ENCODE data around the gene CRACDL. TPM values are rescaled to one million over a fixed set of nuclear protein-coding genes. Genes with fewer than 3 reads are reported as not detected.

CRACDL gene
- total and polyA plus RNA-seq, 2 donors (not counting 1 experiment from before 2014, with no cell fraction given): 0.25 TPM; not detected in 1

DNA sequence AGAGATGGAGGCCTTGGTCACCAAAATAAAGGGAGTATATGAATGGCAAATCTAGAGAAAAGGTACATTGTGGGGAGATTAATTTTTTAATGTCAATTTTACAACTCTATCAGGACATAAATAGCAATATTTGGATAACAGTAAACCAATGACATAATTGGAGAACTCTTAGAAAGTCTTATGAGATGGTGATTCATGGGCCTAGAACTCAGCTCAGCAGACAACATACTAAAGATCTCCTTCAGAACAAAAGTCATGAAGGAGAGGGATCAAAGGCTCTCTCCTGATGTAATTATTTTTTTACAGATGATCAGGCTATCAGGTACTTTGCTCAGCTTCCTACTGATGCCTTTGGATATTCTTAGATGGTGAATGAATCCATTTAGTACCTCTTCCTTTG is 90.0 kb downstream of the CRACDL start:
- Histone ChIP-seq H3K4me3 (ENCODE audit: control extremely low read depth in 1 of 5, extremely low read depth in 1 of 5, insufficient read depth in 1 of 5, low read depth in 2 of 5, low read length in 4 of 5) (no peak overlapping the region), H3K27ac (ENCODE audit: low read length in 2 of 2) (no peak overlapping the region), H2AFZ (ENCODE audit: insufficient read depth, low read depth, low read length, poor library complexity, severe bottlenecking) (no peak overlapping the region), H3K9ac (ENCODE audit: low read length) (no peak overlapping the region), H3K27me3 (replicated peaks in 1 of 4; ENCODE audit: control extremely low read depth in 1 of 4, control insufficient read depth in 3 of 4, insufficient read depth in 4 of 4, low read length in 3 of 4) (peaks cover 0 to 14% (median 9%) of the 10 kb centered on the region in 4 experiments), H3K36me3 (replicated peaks in 1 of 2; ENCODE audit: control extremely low read depth in 1 of 2, control insufficient read depth in 1 of 2, extremely low read depth in 1 of 2, insufficient read depth in 2 of 2, low read length in 1 of 2) (no peaks in the 10 kb centered on the region), H3K4me1 (ENCODE audit: control insufficient read depth in 2 of 2, insufficient read depth in 2 of 2, low read length in 2 of 2) (no peaks in the 10 kb centered on the region), H3K9me3 (ENCODE audit: control extremely low read depth in 1 of 3, control insufficient read depth in 2 of 3, insufficient read depth in 1 of 3, low read length in 2 of 3) (no peaks in the 10 kb centered on the region), H4K20me1 (ENCODE audit: control insufficient read depth, insufficient read depth, low read length, poor library complexity, severe bottlenecking) (no peaks in the 10 kb centered on the region), H3K79me2 (ENCODE audit: control insufficient read depth, insufficient read depth, low read length) (no peaks in the 10 kb centered on the region), H3K4me2 (replicated peaks; ENCODE audit: low read depth, low read length, poor library complexity, severe bottlenecking) (no peak overlapping the region)
- intact Hi-C loops (cut with micrococcal nuclease): no loop called here
- Mint-ChIP-seq H3K27me3 (peaks cover 17% of the 10 kb centered on the region), H3K4me3 (no peak overlapping the region), H3K9me3 (ENCODE audit: insufficient read depth) (no peaks in the 10 kb centered on the region), H3K27ac (no peak overlapping the region), H3K4me1 (no peaks in the 10 kb centered on the region)
- TF ChIP-seq, protein P1, sequence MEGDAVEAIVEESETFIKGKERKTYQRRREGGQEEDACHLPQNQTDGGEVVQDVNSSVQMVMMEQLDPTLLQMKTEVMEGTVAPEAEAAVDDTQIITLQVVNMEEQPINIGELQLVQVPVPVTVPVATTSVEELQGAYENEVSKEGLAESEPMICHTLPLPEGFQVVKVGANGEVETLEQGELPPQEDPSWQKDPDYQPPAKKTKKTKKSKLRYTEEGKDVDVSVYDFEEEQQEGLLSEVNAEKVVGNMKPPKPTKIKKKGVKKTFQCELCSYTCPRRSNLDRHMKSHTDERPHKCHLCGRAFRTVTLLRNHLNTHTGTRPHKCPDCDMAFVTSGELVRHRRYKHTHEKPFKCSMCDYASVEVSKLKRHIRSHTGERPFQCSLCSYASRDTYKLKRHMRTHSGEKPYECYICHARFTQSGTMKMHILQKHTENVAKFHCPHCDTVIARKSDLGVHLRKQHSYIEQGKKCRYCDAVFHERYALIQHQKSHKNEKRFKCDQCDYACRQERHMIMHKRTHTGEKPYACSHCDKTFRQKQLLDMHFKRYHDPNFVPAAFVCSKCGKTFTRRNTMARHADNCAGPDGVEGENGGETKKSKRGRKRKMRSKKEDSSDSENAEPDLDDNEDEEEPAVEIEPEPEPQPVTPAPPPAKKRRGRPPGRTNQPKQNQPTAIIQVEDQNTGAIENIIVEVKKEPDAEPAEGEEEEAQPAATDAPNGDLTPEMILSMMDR (IDR thresholded peaks at IDR 0.05): no peak
- TF ChIP-seq EZH2 (IDR thresholded peaks at IDR 0.05; ENCODE audit: borderline replicate concordance, insufficient read depth, low read depth, low read length, poor library complexity, severe bottlenecking): no peak
- DNase-seq (no peak), ATAC-seq (ENCODE audit: low read depth) (no peak)
- ChIA-PET POLR2A (no interaction called here), CTCF (interaction anchor here (0.6 to 1.8 kb wide), 2 partner anchors 22 to 197 kb away, joined by 4 to 7 read pairs; no protein-coding TSS in a partner anchor)

DNA sequence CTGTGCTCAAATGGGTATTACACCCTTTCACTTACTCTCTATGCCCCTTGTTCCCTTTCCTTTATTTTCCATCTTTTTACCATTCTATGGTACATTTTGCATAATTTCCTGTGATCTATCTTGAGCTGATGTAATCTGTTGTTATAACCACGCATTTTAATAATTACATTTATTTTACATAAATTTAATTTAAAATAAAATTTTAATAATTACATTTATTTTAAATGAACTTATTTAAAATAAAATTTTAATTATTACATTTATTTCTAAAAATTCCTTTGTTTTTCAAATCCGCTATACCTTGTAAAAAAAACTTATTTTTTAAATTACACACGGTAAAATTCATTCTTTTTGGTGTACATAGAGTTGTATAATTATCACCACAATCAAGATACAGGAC is 93.9 kb downstream of the CRACDL start:
- POLR2A ChIA-PET: no interaction called here
- Mint-ChIP-seq H3K4me3 (no peak overlapping the region), H3K4me1 (peaks cover 1% of the 10 kb centered on the region), H3K9me3 (ENCODE audit: insufficient read depth) (no peaks in the 10 kb centered on the region), H3K27me3 (peaks cover 10% of the 10 kb centered on the region), H3K27ac (no peak overlapping the region)
- H3K27me3 ChIP-seq (replicated peaks in 1 of 4; ENCODE audit: control extremely low read depth in 1 of 4, control insufficient read depth in 3 of 4, insufficient read depth in 4 of 4, low read length in 3 of 4): peaks cover 0 to 6% (median 4%) of the 10 kb centered on the region in 4 experiments
- WGBS (ENCODE audit: insufficient coverage): no CpG with 5 or more reads among the region's 3 CpGs
- H3K4me3 ChIP-seq (ENCODE audit: control extremely low read depth in 1 of 5, extremely low read depth in 1 of 5, insufficient read depth in 1 of 5, low read depth in 2 of 5, low read length in 4 of 5): no peak overlapping the region
- H3K9me3 ChIP-seq (ENCODE audit: control extremely low read depth in 1 of 3, control insufficient read depth in 2 of 3, insufficient read depth in 1 of 3, low read length in 2 of 3): no peaks in the 10 kb centered on the region
- no peaks in the 10 kb centered on the region for H3K36me3 ChIP-seq (replicated peaks in 1 of 2; ENCODE audit: control extremely low read depth in 1 of 2, control insufficient read depth in 1 of 2, extremely low read depth in 1 of 2, insufficient read depth in 2 of 2, low read length in 1 of 2)
- H4K20me1 ChIP-seq (ENCODE audit: control insufficient read depth, insufficient read depth, low read length, poor library complexity, severe bottlenecking): no peaks in the 10 kb centered on the region
- no peak overlapping the region for H3K4me2 ChIP-seq (replicated peaks; ENCODE audit: low read depth, low read length, poor library complexity, severe bottlenecking)
- H3K4me1 ChIP-seq (ENCODE audit: control insufficient read depth in 2 of 2, insufficient read depth in 2 of 2, low read length in 2 of 2): peaks cover 0 to 2% of the 10 kb centered on the region in 2 donors
- DNase-seq (no peak), ATAC-seq (ENCODE audit: low read depth) (no peak)
- intact Hi-C loops (cut with micrococcal nuclease): no loop called here
- no peak overlapping the region for H3K9ac ChIP-seq (ENCODE audit: low read length)
- H3K79me2 ChIP-seq (ENCODE audit: control insufficient read depth, insufficient read depth, low read length): no peaks in the 10 kb centered on the region
- H2AFZ ChIP-seq (ENCODE audit: insufficient read depth, low read depth, low read length, poor library complexity, severe bottlenecking): no peak overlapping the region
- no peak overlapping the region for H3K27ac ChIP-seq (ENCODE audit: low read length in 2 of 2)
- TF ChIP-seq, protein P1 (IDR thresholded peaks at IDR 0.05): no peak
- no peak for TF ChIP-seq EZH2 (IDR thresholded peaks at IDR 0.05; ENCODE audit: borderline replicate concordance, insufficient read depth, low read depth, low read length, poor library complexity, severe bottlenecking)
- CTCF ChIA-PET: interaction anchor here (2.2 kb wide), 1 partner anchor 193 kb away, joined by 10 read pairs; no protein-coding TSS in a partner anchor

Measured in B cell (primary cell).